H9 (cell line): ENCODE measurements around the gene CAMTA1. TPM values are rescaled to one million over a fixed set of nuclear protein-coding genes. Genes with fewer than 3 reads are reported as not detected.

Experiments
- DNase-seq: peaks from one replicate; pipeline ENCODE4 v3.0.0-alpha.2; 2017
- H2AFZ ChIP-seq: one replicate; pipeline ENCODE4 v1.6.1; 2013; ENCODE audit warnings: mild to moderate bottlenecking, low read length, control low read depth, moderate library complexity
- H2AK5ac ChIP-seq: 2 replicates; pipeline ENCODE4 v1.6.1; 2013; ENCODE audit warnings: low read length, control low read depth, mixed read lengths; ENCODE audit not compliant: insufficient read length
- H2BK120ac ChIP-seq: one replicate; pipeline ENCODE4 v1.6.1; 2013; ENCODE audit warnings: low read depth, mild to moderate bottlenecking, low read length, control low read depth, inconsistent platforms; ENCODE audit not compliant: poor library complexity, severe bottlenecking
- H2BK12ac ChIP-seq: 2 replicates; pipeline ENCODE4 v1.6.1; 2013; ENCODE audit warnings: low read length, control low read depth, mixed read lengths, low read depth; ENCODE audit not compliant: insufficient read length
- H2BK15ac ChIP-seq: 2 replicates; pipeline ENCODE4 v1.6.1; 2013; ENCODE audit warnings: low read depth, low read length, control low read depth
- H2BK20ac ChIP-seq: one replicate; pipeline ENCODE4 v1.6.1; 2013; ENCODE audit warnings: low read depth, mild to moderate bottlenecking, low read length, control low read depth, inconsistent platforms; ENCODE audit not compliant: poor library complexity, severe bottlenecking
- H2BK5ac ChIP-seq: 2 replicates; pipeline ENCODE4 v1.6.1; 2013; ENCODE audit warnings: low read length, control low read depth, mixed read lengths; ENCODE audit not compliant: insufficient read length
- H3K14ac ChIP-seq: 2 replicates; pipeline ENCODE4 v1.6.1; 2013; ENCODE audit warnings: low read length, control low read depth; ENCODE audit not compliant: insufficient read depth
- H3K18ac ChIP-seq: 2 replicates; pipeline ENCODE4 v1.6.1; 2013; ENCODE audit warnings: low read depth, mild to moderate bottlenecking, mixed read lengths, low read length, control low read depth; ENCODE audit not compliant: insufficient read length
- H3K23ac ChIP-seq: 2 replicates; pipeline ENCODE4 v1.6.1; 2013; ENCODE audit warnings: low read length, control low read depth, mixed read lengths, low read depth; ENCODE audit not compliant: insufficient read length
- H3K23me2 ChIP-seq: 2 replicates; pipeline ENCODE4 v1.6.1; 2013; ENCODE audit warnings: low read depth, mild to moderate bottlenecking, mixed read lengths, low read length, control low read depth; ENCODE audit not compliant: insufficient read length, poor library complexity, severe bottlenecking
- H3K27ac ChIP-seq: 2 replicates; pipeline ENCODE4 v1.5.1; 2013; ENCODE audit warnings: low read length, control low read depth, mixed read lengths, low read depth; ENCODE audit not compliant: insufficient read length
- H3K27me3 ChIP-seq: 2 replicates; pipeline ENCODE4 v1.6.1; 2013; ENCODE audit warnings: low read length, control low read depth, inconsistent platforms; ENCODE audit not compliant: insufficient read depth
- H3K4ac ChIP-seq: 2 replicates; pipeline ENCODE4 v1.6.1; 2013; ENCODE audit warnings: low read depth, mild to moderate bottlenecking, control low read depth, inconsistent platforms, low read length, moderate library complexity
- H3K4me1 ChIP-seq: 2 replicates; pipeline ENCODE4 v1.6.1; 2013; ENCODE audit warnings: low read length, control low read depth, inconsistent platforms; ENCODE audit not compliant: insufficient read depth
- H3K4me2 ChIP-seq: 2 replicates; pipeline ENCODE4 v1.6.1; 2013; ENCODE audit warnings: low read length, control low read depth, mixed read lengths; ENCODE audit not compliant: insufficient read length, insufficient read depth
- H3K56ac ChIP-seq: 2 replicates; pipeline ENCODE4 v1.6.1; 2013; ENCODE audit warnings: low read depth, mild to moderate bottlenecking, mixed read lengths, low read length, control low read depth; ENCODE audit not compliant: insufficient read length
- H3K79me1 ChIP-seq: 2 replicates; pipeline ENCODE4 v1.6.1; 2013; ENCODE audit warnings: low read depth, mild to moderate bottlenecking, moderate library complexity, low read length, control low read depth, inconsistent platforms; ENCODE audit not compliant: insufficient read depth, poor library complexity, severe bottlenecking
- H3K79me2 ChIP-seq: 2 replicates; pipeline ENCODE4 v1.6.1; 2013; ENCODE audit warnings: low read length, control low read depth, inconsistent platforms; ENCODE audit not compliant: insufficient read depth
- H3K9ac ChIP-seq: 2 replicates; pipeline ENCODE4 v1.6.1; 2013; ENCODE audit warnings: low read length, control low read depth, mixed read lengths; ENCODE audit not compliant: insufficient read length; ENCODE audit errors: extremely low read depth
- H3K9me3 ChIP-seq: one replicate; pipeline ENCODE4 v1.6.1; 2013; ENCODE audit warnings: low read depth, low read length, inconsistent platforms; ENCODE audit not compliant: control insufficient read depth
- H3T11ph ChIP-seq: one replicate; pipeline ENCODE4 v1.6.1; 2013; ENCODE audit warnings: mild to moderate bottlenecking, low read length, control low read depth, inconsistent platforms
- H4K20me1 ChIP-seq: one replicate; pipeline ENCODE4 v1.6.1; 2013; ENCODE audit not compliant: control insufficient read depth, insufficient read length, insufficient read depth
- H4K5ac ChIP-seq: 2 replicates; pipeline ENCODE4 v1.6.1; 2013; ENCODE audit warnings: low read depth, mild to moderate bottlenecking, mixed read lengths, low read length, control low read depth; ENCODE audit not compliant: insufficient read length
- H4K8ac ChIP-seq: replicated peaks from 2 replicates; pipeline ENCODE4 v1.6.1; 2013; ENCODE audit warnings: low read length, control low read depth, mixed read lengths, low read depth; ENCODE audit not compliant: insufficient read length
- H4K91ac ChIP-seq: 2 replicates; pipeline ENCODE4 v1.6.1; 2013; ENCODE audit warnings: low read depth, mild to moderate bottlenecking, moderate library complexity, mixed read lengths, low read length, control low read depth; ENCODE audit not compliant: insufficient read length
- H3K27ac Mint-ChIP-seq, 3 experiments: 2 replicates in 2 of 3; 3 replicates in 1 of 3; pipeline ENCODE4 v1.8.0; 2020 to 2021; ENCODE audit warnings: mixed read lengths in 3 of 3, mild to moderate bottlenecking in 1 of 3, moderate library complexity in 1 of 3
- H3K27me3 Mint-ChIP-seq: 2 replicates; pipeline ENCODE4 v1.8.0; 2021; ENCODE audit warnings: low read depth, mild to moderate bottlenecking, moderate library complexity, mixed read lengths
- H3K36me3 Mint-ChIP-seq, 3 experiments: 2 replicates in 2 of 3; 3 replicates in 1 of 3; pipeline ENCODE4 v1.8.0; 2020 to 2021; ENCODE audit warnings: low read depth in 3 of 3, mixed read lengths in 3 of 3; ENCODE audit not compliant: insufficient read depth in 1 of 3
- H3K4me1 Mint-ChIP-seq, 2 experiments: 2 replicates each; pipeline ENCODE4 v1.8.0; 2020; ENCODE audit warnings: mixed read lengths in 2 of 2
- H3K4me3 Mint-ChIP-seq, 2 experiments: 2 replicates in 1 of 2; 3 replicates in 1 of 2; pipeline ENCODE4 v1.8.0; 2020 to 2021; ENCODE audit warnings: mild to moderate bottlenecking in 2 of 2, mixed read lengths in 2 of 2, moderate library complexity in 1 of 2
- H3K9me3 Mint-ChIP-seq, 2 experiments: 2 replicates in 1 of 2; 3 replicates in 1 of 2; pipeline ENCODE4 v1.8.0; 2020; ENCODE audit warnings: mild to moderate bottlenecking in 2 of 2, mixed read lengths in 2 of 2, moderate library complexity in 1 of 2
- CTCF ChIP-seq: fragments of 200-600 bp; sonication (generic); conservative IDR thresholded peaks from 3 replicates; pipeline ENCODE4 v1.8.0; 2021; ENCODE audit warnings: antibody characterized with exemption, mild to moderate bottlenecking
- WGBS: extraction: QIAGEN DNeasy Blood & Tissue Kit; methylation state at CpG from one replicate; pipeline ENCODE4 v1.1.7; 2013; ENCODE audit warnings: missing lambda C conversion rate, low lambda C conversion rate, mixed read lengths; ENCODE audit not compliant: insufficient read length; ENCODE audit errors: extremely low coverage; 5-methylcytosine and 5-hydroxymethylcytosine counted together
- total RNA-seq: library from RNA; stranded (reverse); gene quantifications from 2 replicates; pipeline ENCODE4 v1.2.1, GENCODE V29; 2021

The CAMTA1 gene
- total RNA-seq, 1 experiment from 2014 or later = 115 TPM

GRCh38 chr1:7550261-7550865, 765.1 kb downstream of the CAMTA1 start:
- Histone ChIP-seq H2BK20ac (no peak overlapping the region), H3K9me3 (no peaks in the 10 kb centered on the region), H2BK5ac (no peak overlapping the region), H4K20me1 (no peaks in the 10 kb centered on the region), H3T11ph (no peak overlapping the region), H3K56ac (no peak overlapping the region), H3K4me1 (peaks cover 3% of the 10 kb centered on the region; the same call in 1 of the 2 replicates), H3K23me2 (no peaks in the 10 kb centered on the region), H4K91ac (no peak overlapping the region), H2BK120ac (no peak overlapping the region), H3K23ac (no peak overlapping the region), H3K79me2 (no peaks in the 10 kb centered on the region), H2AFZ (no peak overlapping the region), H4K5ac (no peak overlapping the region), H3K79me1 (no peaks in the 10 kb centered on the region), H3K27ac (no peak overlapping the region), H3K27me3 (no peaks in the 10 kb centered on the region), H3K4ac (no peak overlapping the region), H3K9ac (no peak overlapping the region), H2BK12ac (no peak overlapping the region), H2BK15ac (no peak overlapping the region), H3K18ac (no peak overlapping the region), H3K4me2 (no peak overlapping the region), H2AK5ac (no peak overlapping the region), H4K8ac (no peak overlapping the region), H3K14ac (no peak overlapping the region)
- H3K4me3 Mint-ChIP-seq = no peak overlapping the region
- no peaks in the 10 kb centered on the region for H3K36me3 Mint-ChIP-seq
- H3K4me1 Mint-ChIP-seq = peaks cover 25% of the 10 kb centered on the region in 2 experiments
- H3K9me3 Mint-ChIP-seq = peaks cover 3 to 4% of the 10 kb centered on the region in 2 experiments; a peak in 4 of 5 replicates
- H3K27me3 Mint-ChIP-seq = peaks cover 4% of the 10 kb centered on the region
- no peak for TF ChIP-seq CTCF
- no CpG with 5 or more reads among the region's 8 CpGs for WGBS
- peak; percentile 99 for DNase-seq
- no peak overlapping the region for H3K27ac Mint-ChIP-seq
